Body of pancreas (tissue), 4 donors: ENCODE data around the gene SSBP4. TPM values are rescaled to one million over a fixed set of nuclear protein-coding genes. Genes with fewer than 3 reads are reported as not detected.
A peak's percentile ranks its signal among the peaks of the same experiment; 100 is the strongest.

Experiments used
- ATAC-seq: fragments of 150-250 bp; one replicate; pipeline ENCODE4 v1.9.1; 2016
- DNase-seq, 4 donors: peaks; one replicate each; pipeline ENCODE4 v3.0.0-alpha.2; 2019
- H3K27ac ChIP-seq, 4 donors: fragments of 200-600 bp; sonication (generic); 1 replicate in 3 of 4; 2 replicates in 1 of 4; pipeline versions ENCODE4 v1.5.1 to v1.6.1; 2016 to 2019; ENCODE audit warnings: mild to moderate bottlenecking in 1 of 4, mixed read lengths in 1 of 4, moderate library complexity in 1 of 4
- H3K27me3 ChIP-seq, 2 donors: fragments of 200-600 bp; sonication (generic); one replicate each; pipeline ENCODE4 v1.6.0; 2016; ENCODE audit warnings: mild to moderate bottlenecking in 1 of 2
- H3K36me3 ChIP-seq, 2 donors: fragments of 200-600 bp; sonication (generic); replicated peaks in 1 of 2; 2 replicates each; pipeline ENCODE4 v1.5.1; 2016; ENCODE audit warnings: low read depth in 2 of 2; ENCODE audit not compliant: insufficient read depth in 1 of 2
- H3K4me1 ChIP-seq: fragments of 200-600 bp; sonication (generic); one replicate; pipeline ENCODE4 v1.6.0; 2016
- H3K4me3 ChIP-seq, 2 donors: fragments of 200-600 bp; sonication (generic); 1 replicate in 1 of 2; 2 replicates in 1 of 2; pipeline ENCODE4 v1.5.1; 2016 to 2019
- H3K9me3 ChIP-seq, 3 donors: fragments of 200-600 bp; sonication (generic); 1 replicate in 2 of 3; 2 replicates in 1 of 3; pipeline ENCODE4 v1.5.1; 2016
- CTCF ChIP-seq, 7 experiments: fragments of 450-650 bp in 4 of 7; fragments of 200-600 bp in 3 of 7; sonication (generic) in 3 of 7; IDR thresholded peaks; one replicate each; pipeline ENCODE4 v1.5.1; 2016 to 2019; ENCODE audit warnings: antibody characterized with exemption in 7 of 7
- POLR2A ChIP-seq, 3 donors: fragments of 450-650 bp; IDR thresholded peaks; one replicate each; pipeline ENCODE4 v1.6.1; 2016; ENCODE audit warnings: antibody characterized with exemption in 3 of 3, mild to moderate bottlenecking in 2 of 3
- WGBS, 2 donors: methylation state at CpG; one replicate each; pipeline ENCODE4 v1.1.5; 2017; 5-methylcytosine and 5-hydroxymethylcytosine counted together
- intact Hi-C: fragments of 100-400 bp; cut with DNase I; formaldehyde crosslinking; loops from one replicate; pipeline ENCODE4 v1.15.1; 2023
- total RNA-seq, 2 donors: library from RNA; depleted of rRNA; stranded (reverse); fragments of >200 nt; gene quantifications; one replicate each; pipeline ENCODE4 v1.1.0, GENCODE V29; 2016

The SSBP4 gene
- total RNA-seq, 2 donors from 2014 or later = 50.1 to 63.9 TPM

GRCh38 chr19:18440936-18441803 is 22.0 kb downstream of the SSBP4 start:
- intact Hi-C loops = no loop called here
- 51 to 81% methylated on average over 10 to 23 of the region's 23 CpGs for WGBS, 2 donors

GRCh38 chr19:18441804-18442788 is 22.9 kb downstream of the SSBP4 start:
- ATAC-seq = no peak
- intact Hi-C loops = no loop called here
- 77 to 80% methylated on average over 5 of the region's 5 CpGs for whole genome bisulfite sequencing, 2 donors

More at GRCh38 chr19:18440936-18441803, 22.0 kb downstream of the SSBP4 start:
- Histone ChIP-seq H3K36me3 (peaks cover 14 to 21% of the 10 kb centered on the region in 2 donors), H3K4me1 (peaks cover 51% of the 10 kb centered on the region), H3K4me3 (no peak overlapping the region), H3K27ac (peak overlapping the region; percentile 15 to 92 (median 87)), H3K9me3 (no peaks in the 10 kb centered on the region), H3K27me3 (no peaks in the 10 kb centered on the region)
- ATAC-seq (no peak), DNase-seq (no peak)
- TF ChIP-seq CTCF (IDR thresholded peaks at IDR 0.05) = no peak
- no peak for TF ChIP-seq POLR2A (IDR thresholded peaks at IDR 0.05)

GRCh38 chr19:18442941-18443340 is 23.7 kb downstream of the SSBP4 start:
- H3K36me3 ChIP-seq = peaks cover 21 to 24% of the 10 kb centered on the region in 2 donors
- 85 to 94% methylated on average over 12 of the region's 12 CpGs for WGBS, 2 donors

More at GRCh38 chr19:18441804-18442788, 22.9 kb downstream of the SSBP4 start:
- H3K36me3 ChIP-seq = peaks cover 21% of the 10 kb centered on the region in 2 donors
- no peak for DNase-seq
- TF ChIP-seq POLR2A (IDR thresholded peaks at IDR 0.05) = no peak
- no peak for TF ChIP-seq CTCF (IDR thresholded peaks at IDR 0.05)
- no peak overlapping the region for H3K27ac ChIP-seq
- no peaks in the 10 kb centered on the region for H3K27me3 ChIP-seq
- H3K4me3 ChIP-seq = no peak overlapping the region
- H3K4me1 ChIP-seq = peaks cover 45% of the 10 kb centered on the region
- H3K9me3 ChIP-seq = no peaks in the 10 kb centered on the region

GRCh38 chr19:18443406-18443805 is 24.2 kb downstream of the SSBP4 start:
- intact Hi-C loops = no loop called here
- WGBS, 2 donors = 100% methylated on average over 3 to 6 of the region's 6 CpGs
- TF ChIP-seq POLR2A (IDR thresholded peaks at IDR 0.05) = no peak
- TF ChIP-seq CTCF (IDR thresholded peaks at IDR 0.05) = no peak

More at GRCh38 chr19:18442941-18443340, 23.7 kb downstream of the SSBP4 start:
- Histone ChIP-seq H3K4me1 (peaks cover 39% of the 10 kb centered on the region), H3K4me3 (no peak overlapping the region), H3K27me3 (no peaks in the 10 kb centered on the region), H3K9me3 (no peaks in the 10 kb centered on the region), H3K27ac (no peak overlapping the region)
- ATAC-seq = no peak
- intact Hi-C loops = no loop called here
- DNase-seq = no peak
- no peak for TF ChIP-seq CTCF (IDR thresholded peaks at IDR 0.05)
- no peak for TF ChIP-seq POLR2A (IDR thresholded peaks at IDR 0.05)

More at GRCh38 chr19:18443406-18443805, 24.2 kb downstream of the SSBP4 start:
- H3K27me3 ChIP-seq = no peaks in the 10 kb centered on the region
- no peaks in the 10 kb centered on the region for H3K9me3 ChIP-seq
- DNase-seq = no peak
- no peak overlapping the region for H3K27ac ChIP-seq
- ATAC-seq = no peak
- no peak overlapping the region for H3K4me3 ChIP-seq
- peaks cover 35% of the 10 kb centered on the region for H3K4me1 ChIP-seq
- peaks cover 21 to 24% of the 10 kb centered on the region in 2 donors for H3K36me3 ChIP-seq
